Measurements from ENCODE around the gene SCARB1. TPM values are rescaled to one million over a fixed set of nuclear protein-coding genes. Genes with fewer than 3 reads are reported as not detected.

SCARB1 gene
- total RNA-seq, 1 experiment from 2014 or later, result 106 TPM

DNA sequence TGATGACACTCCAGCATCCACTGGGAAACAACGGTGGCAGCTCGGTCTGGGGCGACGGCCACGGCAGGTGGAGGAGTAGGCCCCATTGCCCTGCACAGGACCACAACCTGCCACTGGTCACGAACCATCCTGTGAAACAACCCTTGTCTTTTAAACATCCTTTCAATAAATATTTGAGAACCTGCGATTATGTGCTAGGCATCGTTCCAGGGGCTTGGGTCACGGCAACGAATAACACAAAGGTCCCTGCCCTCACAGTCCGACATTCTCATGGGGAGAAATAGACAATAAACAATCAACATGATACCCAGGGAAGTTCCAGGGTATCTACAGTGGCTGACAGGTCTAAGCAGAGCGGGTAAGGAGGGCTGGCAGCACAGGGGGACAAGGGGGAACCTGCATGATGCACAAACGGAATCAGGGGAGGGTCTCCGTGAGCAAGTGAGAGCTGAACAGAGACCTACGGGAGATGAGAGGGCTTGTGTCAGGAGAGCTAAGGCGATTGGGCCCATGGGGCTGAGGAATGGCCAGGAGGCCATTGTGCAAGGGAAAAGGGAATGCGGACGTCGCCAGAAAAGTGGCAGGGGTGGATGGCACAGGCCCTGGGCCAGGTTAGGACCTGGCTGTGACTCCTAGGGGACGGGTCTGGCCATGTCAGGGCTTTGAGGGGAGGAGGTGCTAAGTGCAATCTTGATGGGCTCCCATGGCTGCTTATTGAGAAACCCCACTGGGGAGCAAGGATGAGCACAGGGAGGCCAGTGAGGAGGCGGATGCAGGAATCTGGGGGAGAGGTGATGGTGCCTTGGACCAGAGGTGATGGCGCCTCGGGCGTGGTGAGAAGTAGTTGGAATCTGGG is 9.7 kb downstream of the SCARB1 start:
- H3K4me1 ChIP-seq, result peaks cover 29% of the 10 kb centered on the region
- no peaks in the 10 kb centered on the region for H3K9me3 Mint-ChIP-seq (ENCODE audit: unreplicated experiment)
- peaks cover 41% of the 10 kb centered on the region for H3K4me1 Mint-ChIP-seq (ENCODE audit: low read depth, unreplicated experiment)
- intact Hi-C loops (cut with micrococcal nuclease; ENCODE audit: unreplicated experiment), result no loop called here
- no peak for DNase-seq
- no peaks in the 10 kb centered on the region for H3K27me3 ChIP-seq (replicated peaks; ENCODE audit: control insufficient read depth, insufficient read depth, low read length)
- ChIA-PET CTCF (interaction anchor here (1.2 kb wide), 1 partner anchor 53 kb away, joined by 3 read pairs; no protein-coding TSS in a partner anchor), POLR2A (interaction anchor here (0.7 kb wide), 1 partner anchor 17 kb away, joined by 3 read pairs; no protein-coding TSS in a partner anchor)
- no peaks in the 10 kb centered on the region for H3K9me3 ChIP-seq
- H3K27me3 Mint-ChIP-seq (ENCODE audit: insufficient read depth, unreplicated experiment), result no peaks in the 10 kb centered on the region
- peak overlapping the region; percentile 31 for H3K27ac Mint-ChIP-seq (ENCODE audit: unreplicated experiment)
- H3K4me3 ChIP-seq (ENCODE audit: low read depth, low read length), result no peak overlapping the region
- H3K36me3 Mint-ChIP-seq (ENCODE audit: insufficient read depth, unreplicated experiment), result peaks cover 21% of the 10 kb centered on the region
- TF ChIP-seq, protein P1, sequence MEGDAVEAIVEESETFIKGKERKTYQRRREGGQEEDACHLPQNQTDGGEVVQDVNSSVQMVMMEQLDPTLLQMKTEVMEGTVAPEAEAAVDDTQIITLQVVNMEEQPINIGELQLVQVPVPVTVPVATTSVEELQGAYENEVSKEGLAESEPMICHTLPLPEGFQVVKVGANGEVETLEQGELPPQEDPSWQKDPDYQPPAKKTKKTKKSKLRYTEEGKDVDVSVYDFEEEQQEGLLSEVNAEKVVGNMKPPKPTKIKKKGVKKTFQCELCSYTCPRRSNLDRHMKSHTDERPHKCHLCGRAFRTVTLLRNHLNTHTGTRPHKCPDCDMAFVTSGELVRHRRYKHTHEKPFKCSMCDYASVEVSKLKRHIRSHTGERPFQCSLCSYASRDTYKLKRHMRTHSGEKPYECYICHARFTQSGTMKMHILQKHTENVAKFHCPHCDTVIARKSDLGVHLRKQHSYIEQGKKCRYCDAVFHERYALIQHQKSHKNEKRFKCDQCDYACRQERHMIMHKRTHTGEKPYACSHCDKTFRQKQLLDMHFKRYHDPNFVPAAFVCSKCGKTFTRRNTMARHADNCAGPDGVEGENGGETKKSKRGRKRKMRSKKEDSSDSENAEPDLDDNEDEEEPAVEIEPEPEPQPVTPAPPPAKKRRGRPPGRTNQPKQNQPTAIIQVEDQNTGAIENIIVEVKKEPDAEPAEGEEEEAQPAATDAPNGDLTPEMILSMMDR (IDR thresholded peaks at IDR 0.05; ENCODE audit: insufficient read depth in 1 of 2, low read depth in 1 of 2, low read length in 1 of 2, severe bottlenecking in 1 of 2, unreplicated experiment in 1 of 2), result no peak
- H3K4me3 Mint-ChIP-seq (ENCODE audit: unreplicated experiment), result no peak overlapping the region
- no TSS peak for BruUV-seq (replicated peaks)
- H3K36me3 ChIP-seq (ENCODE audit: control insufficient read depth, insufficient read depth, low read length), result peaks cover 2% of the 10 kb centered on the region

DNA sequence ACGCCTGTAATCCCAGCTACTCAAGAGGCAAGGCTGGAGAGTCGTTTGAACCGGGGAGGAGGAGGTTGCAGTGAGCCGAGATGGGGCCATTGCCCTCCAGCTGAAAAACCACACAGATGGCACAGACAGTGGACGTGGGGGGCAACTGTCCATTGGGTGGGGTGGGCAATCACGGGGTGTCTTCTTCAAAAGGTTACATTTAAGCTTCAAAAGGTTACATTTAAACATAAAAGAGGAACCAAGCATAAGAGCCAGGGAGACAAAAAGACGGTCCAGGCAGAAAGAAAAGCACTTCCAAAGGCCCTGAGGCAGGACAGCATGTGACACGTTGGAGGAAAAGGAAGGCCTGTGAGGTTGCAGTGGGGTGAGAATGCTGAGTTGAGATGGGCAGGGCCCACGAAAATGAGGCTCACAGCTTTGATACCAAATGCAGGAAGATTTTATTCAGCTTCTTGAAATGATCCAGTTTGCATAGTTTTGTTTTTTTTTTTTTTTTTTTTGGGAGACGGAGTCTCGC is 10.7 kb downstream of the SCARB1 start:
- intact Hi-C loops (cut with micrococcal nuclease; ENCODE audit: unreplicated experiment), result no loop called here
- ChIA-PET POLR2A (interaction anchor here (0.7 kb wide), 1 partner anchor 17 kb away, joined by 4 read pairs; no protein-coding TSS in a partner anchor), CTCF (interaction anchor here (1.2 kb wide), 1 partner anchor 54 kb away, joined by 3 read pairs; no protein-coding TSS in a partner anchor)
- Mint-ChIP-seq H3K36me3 (ENCODE audit: insufficient read depth, unreplicated experiment) (peaks cover 20% of the 10 kb centered on the region), H3K4me1 (ENCODE audit: low read depth, unreplicated experiment) (peaks cover 41% of the 10 kb centered on the region), H3K4me3 (ENCODE audit: unreplicated experiment) (peak overlapping the region; percentile 26), H3K27ac (ENCODE audit: unreplicated experiment) (peak overlapping the region; percentile 86), H3K9me3 (ENCODE audit: unreplicated experiment) (no peaks in the 10 kb centered on the region), H3K27me3 (ENCODE audit: insufficient read depth, unreplicated experiment) (no peaks in the 10 kb centered on the region)
- H3K4me3 ChIP-seq (ENCODE audit: low read depth, low read length), result no peak overlapping the region
- no TSS peak for BruUV-seq (replicated peaks)
- TF ChIP-seq, protein P1 (IDR thresholded peaks at IDR 0.05; ENCODE audit: insufficient read depth in 1 of 2, low read depth in 1 of 2, low read length in 1 of 2, severe bottlenecking in 1 of 2, unreplicated experiment in 1 of 2), result no peak
- H3K9me3 ChIP-seq, result no peaks in the 10 kb centered on the region
- H3K27me3 ChIP-seq (replicated peaks; ENCODE audit: control insufficient read depth, insufficient read depth, low read length), result no peaks in the 10 kb centered on the region
- H3K4me1 ChIP-seq, result peaks cover 29% of the 10 kb centered on the region
- DNase-seq, result no peak
- H3K36me3 ChIP-seq (ENCODE audit: control insufficient read depth, insufficient read depth, low read length), result peaks cover 1% of the 10 kb centered on the region

- peak overlapping the region; percentile 26 for H3K4me3 Mint-ChIP-seq (ENCODE audit: unreplicated experiment)
- no TSS peak for BruUV-seq (replicated peaks)
- H3K4me1 Mint-ChIP-seq (ENCODE audit: low read depth, unreplicated experiment), result peaks cover 41% of the 10 kb centered on the region
- Histone ChIP-seq H3K9me3 (no peaks in the 10 kb centered on the region), H3K27me3 (replicated peaks; ENCODE audit: control insufficient read depth, insufficient read depth, low read length) (no peaks in the 10 kb centered on the region), H3K36me3 (ENCODE audit: control insufficient read depth, insufficient read depth, low read length) (no peaks in the 10 kb centered on the region; the same call in none of the 2 replicates), H3K4me3 (ENCODE audit: low read depth, low read length) (no peak overlapping the region), H3K4me1 (peaks cover 29% of the 10 kb centered on the region)
- H3K27me3 Mint-ChIP-seq (ENCODE audit: insufficient read depth, unreplicated experiment), result no peaks in the 10 kb centered on the region
- ChIA-PET POLR2A (no interaction called here), CTCF (interaction anchor here (1.2 kb wide), 1 partner anchor 55 kb away, joined by 3 read pairs; no protein-coding TSS in a partner anchor)
- peak; percentile 63 to 82 for DNase-seq
- H3K27ac Mint-ChIP-seq (ENCODE audit: unreplicated experiment), result peak overlapping the region; percentile 86
- peaks cover 19% of the 10 kb centered on the region for H3K36me3 Mint-ChIP-seq (ENCODE audit: insufficient read depth, unreplicated experiment)
- TF ChIP-seq, protein P1 (IDR thresholded peaks at IDR 0.05; ENCODE audit: insufficient read depth in 1 of 2, low read depth in 1 of 2, low read length in 1 of 2, severe bottlenecking in 1 of 2, unreplicated experiment in 1 of 2), result no peak
- H3K9me3 Mint-ChIP-seq (ENCODE audit: unreplicated experiment), result no peaks in the 10 kb centered on the region
- intact Hi-C loops (cut with micrococcal nuclease; ENCODE audit: unreplicated experiment), result no loop called here
Measured at GRCh38 chr12:124852329-124852831, 11.3 kb downstream of the SCARB1 start.
